GM10266 (cell line): Measurements from ENCODE around the gene XYLT1.

ENCODE experiments used
- DNase-seq: peaks from one replicate; pipeline ENCODE4 v3.0.0; 2012; ENCODE audit errors: extremely low spot score
- CTCF ChIP-seq: IDR thresholded peaks from 2 replicates; pipeline ENCODE4 v1.5.1; 2012; ENCODE audit warnings: mild to moderate bottlenecking, low read depth; ENCODE audit not compliant: control insufficient read depth, insufficient read depth; ENCODE audit errors: missing control alignments

The XYLT1 gene

GRCh38 chr16:17389384-17389783 lies 81.4 kb downstream of the XYLT1 start:
- DNase-seq: no peak
- TF ChIP-seq CTCF: no peak

GRCh38 chr16:17387256-17387655 lies 83.5 kb downstream of the XYLT1 start:
- no peak for TF ChIP-seq CTCF
- DNase-seq: no peak

GRCh38 chr16:17386229-17386628 lies 84.5 kb downstream of the XYLT1 start:
- no peak for TF ChIP-seq CTCF
- no peak for DNase-seq

- DNase-seq: no peak
- no peak for TF ChIP-seq CTCF
Observed at GRCh38 chr16:17384471-17384870, 86.3 kb downstream of the XYLT1 start.

- no peak for DNase-seq
- TF ChIP-seq CTCF: no peak
Observed at GRCh38 chr16:17382949-17383863, 87.6 kb downstream of the XYLT1 start.

GRCh38 chr16:17382514-17382913 lies 88.2 kb downstream of the XYLT1 start:
- TF ChIP-seq CTCF: no peak
- DNase-seq: no peak

GRCh38 chr16:17381784-17382183 lies 89.0 kb downstream of the XYLT1 start:
- no peak for TF ChIP-seq CTCF
- no peak for DNase-seq
